Measurements from ENCODE around the gene STRA8. TPM values are rescaled to one million over a fixed set of nuclear protein-coding genes. Genes with fewer than 3 reads are reported as not detected.

STRA8 gene
- polyA plus RNA-seq, 1 donor from 2014 or later = not detected

DNA sequence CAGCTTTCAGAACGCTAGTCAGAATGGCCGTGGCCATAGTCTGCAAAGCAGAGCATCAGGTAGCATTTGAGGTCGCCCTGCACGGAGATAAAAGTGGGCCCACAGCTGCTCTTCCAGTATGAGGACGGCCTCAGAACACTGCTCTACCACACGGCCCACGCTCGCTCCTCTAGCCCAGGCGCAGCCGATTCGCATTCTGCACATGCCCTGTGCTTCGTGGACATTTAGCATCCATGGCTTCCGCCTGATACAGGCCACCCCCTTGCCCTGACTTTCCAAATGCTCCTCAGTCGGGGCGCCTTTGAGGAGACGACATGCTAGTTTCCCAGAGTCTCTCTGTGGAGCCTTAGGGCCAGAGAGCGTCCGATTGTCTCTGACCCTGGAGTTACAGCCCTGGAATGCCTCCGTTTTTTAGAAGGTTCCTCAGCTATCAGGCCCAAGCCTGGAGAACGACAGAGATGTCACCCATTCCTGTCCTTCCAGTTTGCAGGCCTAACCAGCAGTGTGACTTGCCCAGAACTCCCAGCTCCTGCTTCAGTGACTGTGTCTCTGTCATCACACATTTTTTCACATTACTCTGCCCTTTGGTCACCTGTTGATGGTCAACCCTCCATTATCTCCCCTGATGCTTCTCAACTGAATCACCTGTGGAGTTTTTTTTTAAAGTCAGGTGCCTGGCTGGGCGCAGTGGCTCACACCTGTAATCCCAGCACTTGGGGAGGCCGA is 14.3 kb downstream of the STRA8 start:
- Histone ChIP-seq H3K9me3 (ENCODE audit: low read length) (no peaks in the 10 kb centered on the region), H2AFZ (ENCODE audit: low read depth, low read length) (no peak overlapping the region), H3K79me2 (replicated peaks; ENCODE audit: insufficient read depth, low read length) (no peaks in the 10 kb centered on the region), H4K20me1 (ENCODE audit: insufficient read depth) (no peaks in the 10 kb centered on the region), H3K9ac (ENCODE audit: low read length) (no peak overlapping the region), H3F3A (ENCODE audit: insufficient read depth, low read length, poor library complexity, severe bottlenecking) (no peaks in the 10 kb centered on the region), H3K4me2 (ENCODE audit: low read length) (no peak overlapping the region), H3K27ac (ENCODE audit: low read length) (no peak overlapping the region), H3K4me3 (ENCODE audit: low read length) (no peak overlapping the region), H3K36me3 (ENCODE audit: insufficient read depth, low read length) (no peaks in the 10 kb centered on the region), H3K9me2 (ENCODE audit: insufficient read depth, low read length) (no peaks in the 10 kb centered on the region), H3K27me3 (ENCODE audit: insufficient read depth, low read depth, low read length) (no peaks in the 10 kb centered on the region)
- TF ChIP-seq POLR2AphosphoS5 (IDR thresholded peaks at IDR 0.05) (no peak), EZH2 (IDR thresholded peaks at IDR 0.05; ENCODE audit: borderline replicate concordance, insufficient read depth, low read length, poor library complexity, severe bottlenecking) (no peak), MXI1 (conservative IDR thresholded peaks at IDR 0.05; ENCODE audit: poor library complexity, severe bottlenecking) (no peak), TAF1 (IDR thresholded peaks at IDR 0.05; ENCODE audit: low read depth) (no peak), SMC3 (conservative IDR thresholded peaks at IDR 0.05; ENCODE audit: poor library complexity) (no peak), CTCF (IDR thresholded peaks at IDR 0.05; ENCODE audit: poor library complexity, severe bottlenecking) (no peak), EP300 (conservative IDR thresholded peaks at IDR 0.05; ENCODE audit: poor library complexity, severe bottlenecking) (no peak), RAD21 (conservative IDR thresholded peaks at IDR 0.05) (no peak), REST (IDR thresholded peaks at IDR 0.05; ENCODE audit: borderline replicate concordance) (no peak)

DNA sequence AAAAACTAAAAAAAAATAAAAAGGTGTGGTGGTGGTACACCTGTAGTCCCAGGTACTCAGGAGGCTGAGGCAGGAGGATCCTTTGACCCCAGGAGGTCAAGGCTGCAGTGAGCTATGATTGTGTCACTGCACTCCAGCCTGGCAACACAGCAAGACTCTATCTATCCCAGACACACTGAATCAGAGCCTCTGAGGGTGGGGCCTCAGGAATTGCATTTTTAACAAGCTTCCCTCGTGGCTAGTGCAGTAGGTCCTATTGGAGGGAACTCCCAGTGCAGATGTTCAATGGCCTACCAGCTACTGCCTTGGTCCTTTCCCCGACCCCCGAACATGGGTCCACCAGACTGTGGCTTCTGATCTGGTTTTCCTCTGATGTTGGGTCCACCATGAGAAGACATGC is 14.9 kb downstream of the STRA8 start:
- no peak overlapping the region for H3K4me2 ChIP-seq (ENCODE audit: low read length)
- H2AFZ ChIP-seq (ENCODE audit: low read depth, low read length) = no peak overlapping the region
- no peaks in the 10 kb centered on the region for H3K79me2 ChIP-seq (replicated peaks; ENCODE audit: insufficient read depth, low read length)
- H3K27me3 ChIP-seq (ENCODE audit: insufficient read depth, low read depth, low read length) = no peaks in the 10 kb centered on the region
- no peak overlapping the region for H3K4me3 ChIP-seq (ENCODE audit: low read length)
- H4K20me1 ChIP-seq (ENCODE audit: insufficient read depth) = no peaks in the 10 kb centered on the region
- no peaks in the 10 kb centered on the region for H3F3A ChIP-seq (ENCODE audit: insufficient read depth, low read length, poor library complexity, severe bottlenecking)
- H3K36me3 ChIP-seq (ENCODE audit: insufficient read depth, low read length) = no peaks in the 10 kb centered on the region
- no peaks in the 10 kb centered on the region for H3K9me3 ChIP-seq (ENCODE audit: low read length)
- H3K27ac ChIP-seq (ENCODE audit: low read length) = no peak overlapping the region
- no peaks in the 10 kb centered on the region for H3K9me2 ChIP-seq (ENCODE audit: insufficient read depth, low read length)
- no peak overlapping the region for H3K9ac ChIP-seq (ENCODE audit: low read length)
- TF ChIP-seq MXI1 (conservative IDR thresholded peaks at IDR 0.05; ENCODE audit: poor library complexity, severe bottlenecking) (no peak), RAD21 (conservative IDR thresholded peaks at IDR 0.05) (no peak), EP300 (conservative IDR thresholded peaks at IDR 0.05; ENCODE audit: poor library complexity, severe bottlenecking) (no peak), TAF1 (IDR thresholded peaks at IDR 0.05; ENCODE audit: low read depth) (no peak), REST (IDR thresholded peaks at IDR 0.05; ENCODE audit: borderline replicate concordance) (no peak), POLR2AphosphoS5 (IDR thresholded peaks at IDR 0.05) (no peak), SMC3 (conservative IDR thresholded peaks at IDR 0.05; ENCODE audit: poor library complexity) (no peak), EZH2 (IDR thresholded peaks at IDR 0.05; ENCODE audit: borderline replicate concordance, insufficient read depth, low read length, poor library complexity, severe bottlenecking) (no peak), CTCF (IDR thresholded peaks at IDR 0.05; ENCODE audit: poor library complexity, severe bottlenecking) (no peak)

Measured in neural cell (in vitro differentiated cells).